ENCODE results near the gene DCAF5.

GRCh38 chr14:69005432-69006148 is 147.3 kb downstream of the DCAF5 start:
- TF ChIP-seq POLR2A (IDR thresholded peaks at IDR 0.05; ENCODE audit: control extremely low read depth in 1 of 2, low read depth in 2 of 2, low read length in 2 of 2) (no peak), CTCF (IDR thresholded peaks at IDR 0.05; ENCODE audit: control extremely low read depth in 1 of 3, insufficient read depth in 1 of 3, low read depth in 1 of 3, low read length in 3 of 3) (no peak), EZH2 (IDR thresholded peaks at IDR 0.05; ENCODE audit: low read depth, low read length, severe bottlenecking) (no peak), RFX5 (IDR thresholded peaks at IDR 0.05; ENCODE audit: borderline replicate concordance, low read depth, low read length) (no peak), ASH2L (IDR thresholded peaks at IDR 0.05; ENCODE audit: low read length) (no peak), YY1 (IDR thresholded peaks at IDR 0.05; ENCODE audit: low read depth, low read length) (no peak), POLR2AphosphoS5 (IDR thresholded peaks at IDR 0.05; ENCODE audit: low read depth, low read length) (no peak), ZNF274 (IDR thresholded peaks at IDR 0.05; ENCODE audit: borderline replicate concordance, extremely low read depth, low read length) (no peak), CBX5 (IDR thresholded peaks at IDR 0.05; ENCODE audit: low read depth, low read length) (no peak), RAD21 (IDR thresholded peaks at IDR 0.05 in 1 of 2, conservative IDR thresholded peaks at IDR 0.05 in 1 of 2; ENCODE audit: low read depth in 2 of 2, low read length in 2 of 2) (no peak; a peak in 1 of 4 replicates)
